Caco-2 (cell line): Measurements from ENCODE around the gene NSD1. TPM values are rescaled to one million over a fixed set of nuclear protein-coding genes. Genes with fewer than 3 reads are reported as not detected.
A peak's percentile ranks its signal among the peaks of the same experiment; 100 is the strongest.

ENCODE experiments used
- BruUV-seq: library from RNA; stranded (reverse); fragments of 400-500 nt; replicated peaks from 2 replicates; lab custom pipeline; 2021; lab: Mats Ljungman, UMichigan
- CTCF ChIA-PET: fragments of 300-600 bp; sonication (Branson Sonifier 250); formaldehyde crosslinking; loops from one replicate; lab custom pipeline; 2022; ENCODE audit warnings: antibody characterized with exemption; lab: Charles Lee
- POLR2A ChIA-PET: fragments of 300-600 bp; sonication (Branson Sonifier 250); formaldehyde crosslinking; loops from one replicate; lab custom pipeline; 2022; ENCODE audit warnings: antibody characterized with exemption; lab: Charles Lee
- DNase-seq, 2 experiments: peaks; one replicate each; pipeline versions ENCODE4 v3.0.0 to v3.0.0-alpha.2; 2020 to 2022
- H3K27me3 ChIP-seq: replicated peaks from 2 replicates; pipeline ENCODE4 v1.6.0; 2011; ENCODE audit warnings: low read length; ENCODE audit not compliant: control insufficient read depth, insufficient read depth
- H3K36me3 ChIP-seq: 2 replicates; pipeline ENCODE4 v1.5.1; 2011; ENCODE audit warnings: low read length; ENCODE audit not compliant: control insufficient read depth, insufficient read depth
- H3K4me1 ChIP-seq: fragments of 250-450 bp; sonication (Bioruptor Pico); 2 replicates; pipeline ENCODE4 v1.5.1; 2020; ENCODE audit warnings: mild to moderate bottlenecking
- H3K4me3 ChIP-seq: 2 replicates; pipeline ENCODE4 v1.5.1; 2011; ENCODE audit warnings: low read depth, mild to moderate bottlenecking, control low read depth, low read length
- H3K9me3 ChIP-seq: fragments of 250-450 bp; sonication (Bioruptor Pico); 2 replicates; pipeline ENCODE4 v1.5.1; 2020; ENCODE audit warnings: mild to moderate bottlenecking, moderate library complexity
- H3K27ac Mint-ChIP-seq: one replicate; pipeline ENCODE4 v1.8.0; 2022; ENCODE audit warnings: mixed read lengths; ENCODE audit not compliant: unreplicated experiment
- H3K27me3 Mint-ChIP-seq: one replicate; pipeline ENCODE4 v1.8.0; 2022; ENCODE audit warnings: mixed read lengths; ENCODE audit not compliant: insufficient read depth, unreplicated experiment
- H3K36me3 Mint-ChIP-seq: one replicate; pipeline ENCODE4 v1.8.0; 2022; ENCODE audit warnings: mild to moderate bottlenecking, mixed read lengths; ENCODE audit not compliant: insufficient read depth, unreplicated experiment
- H3K4me1 Mint-ChIP-seq: one replicate; pipeline ENCODE4 v1.8.0; 2022; ENCODE audit warnings: low read depth, mixed read lengths; ENCODE audit not compliant: unreplicated experiment
- H3K4me3 Mint-ChIP-seq: one replicate; pipeline ENCODE4 v1.8.0; 2022; ENCODE audit warnings: mild to moderate bottlenecking, moderate library complexity, mixed read lengths; ENCODE audit not compliant: unreplicated experiment
- H3K9me3 Mint-ChIP-seq: one replicate; pipeline ENCODE4 v1.8.0; 2022; ENCODE audit warnings: mixed read lengths; ENCODE audit not compliant: unreplicated experiment
- CTCF ChIP-seq, 2 experiments: fragments of 200-600 bp in 1 of 2; IDR thresholded peaks; 1 replicate in 1 of 2; 2 replicates in 1 of 2; pipeline versions ENCODE4 v1.5.1 to v1.8.0; 2011 to 2022; ENCODE audit warnings: antibody characterized with exemption in 1 of 2, control low read depth in 1 of 2, inconsistent platforms in 1 of 2, low read depth in 1 of 2, low read length in 1 of 2, mild to moderate bottlenecking in 1 of 2, moderate library complexity in 1 of 2; ENCODE audit not compliant: insufficient read depth in 1 of 2, severe bottlenecking in 1 of 2, unreplicated experiment in 1 of 2
- intact Hi-C: fragments of 100-400 bp; cut with micrococcal nuclease; formaldehyde crosslinking; loops from one replicate; pipeline ENCODE4 v1.10.0; 2022; ENCODE audit not compliant: unreplicated experiment
- total RNA-seq: library from RNA; stranded (reverse); gene quantifications from 2 replicates; pipeline ENCODE4 v1.2.3, GENCODE V29; 2022

Gene NSD1
- total RNA-seq, 1 experiment from 2014 or later: 67.4 TPM

- peaks cover 35% of the 10 kb centered on the region for H3K36me3 Mint-ChIP-seq
- no peak overlapping the region for H3K27ac Mint-ChIP-seq
- no TSS peak for BruUV-seq
- no peaks in the 10 kb centered on the region for H3K27me3 Mint-ChIP-seq
- H3K9me3 Mint-ChIP-seq: no peaks in the 10 kb centered on the region
- CTCF ChIA-PET: interaction anchor here (0.5 to 0.8 kb wide), 3 partner anchors 10 to 231 kb away, joined by 3 read pairs; no protein-coding TSS in a partner anchor
- no peaks in the 10 kb centered on the region for H3K9me3 ChIP-seq
- no peak for TF ChIP-seq CTCF (IDR thresholded peaks at IDR 0.05; ENCODE audit: insufficient read depth in 1 of 2, low read depth in 1 of 2, low read length in 1 of 2, severe bottlenecking in 1 of 2, unreplicated experiment in 1 of 2)
- DNase-seq: no peak
- no peak overlapping the region for H3K4me3 ChIP-seq
- no peaks in the 10 kb centered on the region for H3K27me3 ChIP-seq
- no peaks in the 10 kb centered on the region; the same call in 1 of the 2 replicates for H3K36me3 ChIP-seq
- H3K4me1 ChIP-seq: peaks cover 10% of the 10 kb centered on the region
- intact Hi-C loops: no loop called here
- H3K4me1 Mint-ChIP-seq: peaks cover 17% of the 10 kb centered on the region
- POLR2A ChIA-PET: no interaction called here
- H3K4me3 Mint-ChIP-seq: no peak overlapping the region
Measured at GRCh38 chr5:177319913-177320588, 186.5 kb downstream of the NSD1 start.

- DNase-seq: peak in 1 of 2 experiments; percentile 21
- H3K4me1 Mint-ChIP-seq: peaks cover 25% of the 10 kb centered on the region
- H3K36me3 ChIP-seq: no peaks in the 10 kb centered on the region; the same call in 1 of the 2 replicates
- H3K9me3 ChIP-seq: no peaks in the 10 kb centered on the region
- ChIA-PET CTCF (interaction anchor here (0.8 kb wide), 1 partner anchor 11 kb away, joined by 3 read pairs; no protein-coding TSS in a partner anchor), POLR2A (no interaction called here)
- peaks cover 18% of the 10 kb centered on the region for H3K4me1 ChIP-seq
- H3K36me3 Mint-ChIP-seq: peaks cover 36% of the 10 kb centered on the region
- intact Hi-C loops: no loop called here
- no TSS peak for BruUV-seq
- no peak for TF ChIP-seq CTCF (IDR thresholded peaks at IDR 0.05; ENCODE audit: insufficient read depth in 1 of 2, low read depth in 1 of 2, low read length in 1 of 2, severe bottlenecking in 1 of 2, unreplicated experiment in 1 of 2)
- H3K27me3 Mint-ChIP-seq: no peaks in the 10 kb centered on the region
- H3K27me3 ChIP-seq: no peaks in the 10 kb centered on the region
- H3K4me3 Mint-ChIP-seq: no peak overlapping the region
- no peaks in the 10 kb centered on the region for H3K9me3 Mint-ChIP-seq
- H3K4me3 ChIP-seq: no peak overlapping the region
- H3K27ac Mint-ChIP-seq: no peak overlapping the region
Measured at GRCh38 chr5:177320879-177321278, 187.3 kb downstream of the NSD1 start.

- no peaks in the 10 kb centered on the region for H3K27me3 Mint-ChIP-seq
- H3K9me3 Mint-ChIP-seq: peaks cover 9% of the 10 kb centered on the region
- POLR2A ChIA-PET: no interaction called here
- CTCF ChIA-PET: interaction anchor here (0.9 to 2.0 kb wide), 5 partner anchors 10 to 52 kb away, joined by 3 to 15 read pairs (median 3); partner anchors contain the start of gene MXD3
- DNase-seq: peak; percentile 46 to 70
- peaks cover 33% of the 10 kb centered on the region for H3K4me1 Mint-ChIP-seq
- Histone ChIP-seq H3K9me3 (no peaks in the 10 kb centered on the region), H3K4me3 (no peak overlapping the region), H3K4me1 (peaks cover 41% of the 10 kb centered on the region), H3K27me3 (no peaks in the 10 kb centered on the region), H3K36me3 (no peaks in the 10 kb centered on the region)
- peaks cover 54% of the 10 kb centered on the region for H3K36me3 Mint-ChIP-seq
- H3K27ac Mint-ChIP-seq: peak overlapping the region; percentile 95
- intact Hi-C loops: loop anchor here (1.0 kb wide), 1 partner anchor 13 kb away; no protein-coding TSS in a partner anchor
- no TSS peak for BruUV-seq
- no peak for TF ChIP-seq CTCF (IDR thresholded peaks at IDR 0.05; ENCODE audit: insufficient read depth in 1 of 2, low read depth in 1 of 2, low read length in 1 of 2, severe bottlenecking in 1 of 2, unreplicated experiment in 1 of 2)
- H3K4me3 Mint-ChIP-seq: peak overlapping the region; percentile 2
Measured at GRCh38 chr5:177325868-177326381, 192.4 kb downstream of the NSD1 start.
